A549 (cell line): ENCODE results near the gene TGFBR2.

Experiments
- CHD4 ChIP-seq: fragments of 200-600 bp; sonication (generic); IDR thresholded peaks from 2 replicates; pipeline ENCODE4 v1.6.1; 2016; ENCODE audit warnings: antibody characterized with exemption, mild to moderate bottlenecking, borderline replicate concordance
- CTCF ChIP-seq: fragments of >200 bp; sonication (Bioruptor Twin); formaldehyde crosslinking; IDR thresholded peaks from 3 replicates; pipeline ENCODE4 v1.5.1; 2016
- EP300 ChIP-seq, 2 experiments: fragments of >200 bp; sonication (Bioruptor Twin); formaldehyde crosslinking; IDR thresholded peaks; 2 replicates in 1 of 2; 3 replicates in 1 of 2; pipeline ENCODE4 v1.6.1; 2016 to 2017
- ESRRA ChIP-seq: fragments of 150-350 bp; IDR thresholded peaks from 2 replicates; pipeline ENCODE4 v1.6.1; 2014; ENCODE audit warnings: mild to moderate bottlenecking, low read length, borderline replicate concordance
- HOXA7 ChIP-seq: fragments of 250-450 bp; sonication (Bioruptor Pico); IDR thresholded peaks from 2 replicates; pipeline ENCODE4 v1.5.0; 2020; ENCODE audit warnings: mild to moderate bottlenecking, moderate library complexity
- JUNB ChIP-seq: fragments of >200 bp; sonication (Bioruptor Twin); formaldehyde crosslinking; IDR thresholded peaks from 2 replicates; pipeline ENCODE4 v1.6.1; 2016
- KDM1A ChIP-seq: fragments of 200-600 bp; sonication (generic); IDR thresholded peaks from 2 replicates; pipeline ENCODE4 v1.6.1; 2016; ENCODE audit warnings: low read depth, mild to moderate bottlenecking
- KDM5A ChIP-seq: fragments of 200-600 bp; sonication (generic); IDR thresholded peaks from 2 replicates; pipeline ENCODE4 v1.6.1; 2016; ENCODE audit warnings: antibody characterized with exemption, mild to moderate bottlenecking
- NR3C1 ChIP-seq: fragments of >200 bp; sonication (Bioruptor Twin); formaldehyde crosslinking; IDR thresholded peaks from 3 replicates; pipeline ENCODE4 v1.6.1; 2017
- POLR2A ChIP-seq: IDR thresholded peaks from 2 replicates; pipeline ENCODE4 v1.6.1; 2012; ENCODE audit warnings: mild to moderate bottlenecking, low read length
- TF ChIP-seq, protein P1 (sequence below): fragments of >200 bp; sonication (Bioruptor Twin); formaldehyde crosslinking; IDR thresholded peaks from 3 replicates; pipeline ENCODE4 v1.6.1; 2016

DNA sequence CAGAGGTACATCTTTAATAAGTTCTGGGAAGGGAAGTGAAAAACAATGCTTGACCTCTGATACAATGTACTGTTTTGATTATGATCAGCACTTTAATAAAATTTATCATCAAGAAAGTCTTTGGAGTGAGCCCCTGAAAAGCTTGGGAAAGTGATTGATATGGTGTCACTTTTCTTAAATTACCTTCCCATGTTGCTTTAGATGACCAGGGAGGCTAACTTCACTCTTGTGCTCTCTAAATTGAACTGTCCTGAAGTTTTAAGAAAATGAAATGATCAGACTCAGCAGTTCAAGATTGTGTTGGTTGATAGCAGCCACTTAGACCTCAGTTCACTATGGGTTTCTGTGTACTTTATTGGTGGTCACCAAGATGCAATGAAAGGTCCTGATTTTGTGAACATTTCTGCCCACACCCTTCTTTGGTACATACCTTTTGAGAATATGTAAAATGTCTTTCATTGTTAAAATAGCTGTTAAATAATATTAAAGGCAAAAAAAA, 15.7 kb downstream of the TGFBR2 start:
- TF ChIP-seq EP300 (IDR thresholded peaks at IDR 0.05) (no peak), NR3C1 (no peak), CTCF (no peak), ESRRA (no peak), CHD4 (no peak), POLR2A (no peak), KDM1A (no peak), KDM5A (no peak), JUNB (no peak), HOXA7 (CRISPR knock-in tag) (no peak)
- TF ChIP-seq, protein P1, sequence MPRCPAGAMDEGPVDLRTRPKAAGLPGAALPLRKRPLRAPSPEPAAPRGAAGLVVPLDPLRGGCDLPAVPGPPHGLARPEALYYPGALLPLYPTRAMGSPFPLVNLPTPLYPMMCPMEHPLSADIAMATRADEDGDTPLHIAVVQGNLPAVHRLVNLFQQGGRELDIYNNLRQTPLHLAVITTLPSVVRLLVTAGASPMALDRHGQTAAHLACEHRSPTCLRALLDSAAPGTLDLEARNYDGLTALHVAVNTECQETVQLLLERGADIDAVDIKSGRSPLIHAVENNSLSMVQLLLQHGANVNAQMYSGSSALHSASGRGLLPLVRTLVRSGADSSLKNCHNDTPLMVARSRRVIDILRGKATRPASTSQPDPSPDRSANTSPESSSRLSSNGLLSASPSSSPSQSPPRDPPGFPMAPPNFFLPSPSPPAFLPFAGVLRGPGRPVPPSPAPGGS: no peak
